ENCODE data around the gene BIVM. TPM values are rescaled to one million over a fixed set of nuclear protein-coding genes. Genes with fewer than 3 reads are reported as not detected.

The BIVM gene
- polyA plus RNA-seq, 2 donors: 4.4 to 8.3 TPM

DNA sequence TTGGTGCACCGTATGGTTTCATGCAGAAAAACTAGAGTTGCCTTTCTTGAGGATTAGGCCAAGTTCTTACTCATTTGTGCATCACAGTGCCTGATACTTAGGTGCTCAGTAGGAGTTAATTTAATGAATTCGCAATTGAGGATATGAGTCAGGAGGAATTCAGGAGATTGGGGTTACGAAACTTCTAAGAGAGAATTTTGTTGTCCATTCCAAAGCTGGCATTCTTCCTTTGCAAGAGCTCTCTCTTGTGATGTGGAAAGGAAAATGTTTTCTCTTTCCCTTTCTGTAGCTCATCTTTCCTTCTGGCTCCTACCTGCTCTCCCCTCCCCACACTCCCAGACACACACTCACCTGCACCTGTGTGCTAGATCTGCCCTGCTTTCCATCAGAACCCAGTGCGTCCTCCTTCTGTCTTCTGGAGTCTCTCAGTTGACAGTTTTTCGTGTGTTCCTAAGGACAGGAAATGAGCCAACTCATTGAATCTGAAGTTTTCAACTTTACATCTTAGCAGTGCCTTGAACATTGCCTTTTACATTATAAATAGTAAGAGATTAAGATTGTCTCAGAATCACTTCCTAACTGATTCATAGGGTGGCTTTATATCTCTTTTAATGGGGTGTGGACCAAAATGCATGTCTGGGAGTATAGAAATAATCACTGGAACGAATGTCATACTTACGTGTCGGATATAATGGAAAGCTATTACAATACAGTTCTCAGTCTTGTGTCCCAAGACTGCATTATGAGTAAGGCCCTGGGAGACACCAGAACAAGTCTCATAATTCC lies 27.2 kb downstream of the BIVM start:
- Histone ChIP-seq H3K36me3 (ENCODE audit: control insufficient read depth in 2 of 2, insufficient read depth in 2 of 2, low read length in 1 of 2) (peaks cover 2 to 13% of the 10 kb centered on the region in 2 donors), H3K27ac (ENCODE audit: low read depth in 2 of 2, low read length in 1 of 2) (peak overlapping the region in 1 of 2 donors; percentile 1), H3K9me3 (ENCODE audit: control insufficient read depth in 2 of 2, insufficient read depth in 1 of 2, low read depth in 1 of 2, low read length in 1 of 2) (no peaks in the 10 kb centered on the region), H3K4me1 (ENCODE audit: control insufficient read depth in 2 of 2, insufficient read depth in 2 of 2, low read length in 1 of 2) (no peaks in the 10 kb centered on the region), H3K27me3 (ENCODE audit: control insufficient read depth in 1 of 2, insufficient read depth in 2 of 2, low read length in 2 of 2) (no peaks in the 10 kb centered on the region), H3K4me3 (ENCODE audit: low read depth in 1 of 2, low read length in 2 of 2) (no peak overlapping the region)
- 69 to 72% methylated on average over 8 of the region's 8 CpGs for WGBS, 2 donors

- no peak overlapping the region for H3K27ac ChIP-seq (ENCODE audit: low read depth in 2 of 2, low read length in 1 of 2)
- no peaks in the 10 kb centered on the region for H3K27me3 ChIP-seq (ENCODE audit: control insufficient read depth in 1 of 2, insufficient read depth in 2 of 2, low read length in 2 of 2)
- H3K4me3 ChIP-seq (ENCODE audit: low read depth in 1 of 2, low read length in 2 of 2): no peak overlapping the region
- peaks cover 0 to 9% of the 10 kb centered on the region in 2 donors for H3K36me3 ChIP-seq (ENCODE audit: control insufficient read depth in 2 of 2, insufficient read depth in 2 of 2, low read length in 1 of 2)
- no peaks in the 10 kb centered on the region for H3K9me3 ChIP-seq (ENCODE audit: control insufficient read depth in 2 of 2, insufficient read depth in 1 of 2, low read depth in 1 of 2, low read length in 1 of 2)
- no peaks in the 10 kb centered on the region for H3K4me1 ChIP-seq (ENCODE audit: control insufficient read depth in 2 of 2, insufficient read depth in 2 of 2, low read length in 1 of 2)
- WGBS, 2 donors: 43% methylated on average over 4 of the region's 4 CpGs
Observed at GRCh38 chr13:102830646-102831045, 31.7 kb downstream of the BIVM start.

DNA sequence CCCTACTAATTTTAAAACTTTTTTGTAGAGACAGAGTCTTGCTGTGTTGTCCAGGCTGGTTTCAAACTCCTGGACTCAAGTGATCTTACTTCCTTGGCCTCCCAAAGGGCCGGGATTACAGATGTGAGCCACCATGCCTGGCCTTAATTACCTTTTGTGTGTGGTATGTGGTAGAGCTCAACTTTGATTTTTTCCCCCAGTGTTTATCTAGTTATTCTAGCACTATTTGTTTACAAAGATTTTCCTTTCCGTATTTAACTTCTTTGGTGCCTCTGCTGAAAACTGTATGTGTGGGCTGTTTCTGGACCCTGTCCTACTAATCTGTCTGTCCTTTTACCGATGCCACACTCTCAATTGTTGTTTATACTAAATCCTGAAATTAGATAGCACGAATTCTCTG lies 37.6 kb downstream of the BIVM start:
- Histone ChIP-seq H3K4me1 (ENCODE audit: control insufficient read depth in 2 of 2, insufficient read depth in 2 of 2, low read length in 1 of 2) (no peaks in the 10 kb centered on the region), H3K27ac (ENCODE audit: low read depth in 2 of 2, low read length in 1 of 2) (no peak overlapping the region), H3K36me3 (ENCODE audit: control insufficient read depth in 2 of 2, insufficient read depth in 2 of 2, low read length in 1 of 2) (peaks cover 0 to 3% of the 10 kb centered on the region in 2 donors), H3K4me3 (ENCODE audit: low read depth in 1 of 2, low read length in 2 of 2) (no peak overlapping the region), H3K9me3 (ENCODE audit: control insufficient read depth in 2 of 2, insufficient read depth in 1 of 2, low read depth in 1 of 2, low read length in 1 of 2) (no peaks in the 10 kb centered on the region), H3K27me3 (ENCODE audit: control insufficient read depth in 1 of 2, insufficient read depth in 2 of 2, low read length in 2 of 2) (no peaks in the 10 kb centered on the region)
- WGBS, 2 donors: 94 to 97% methylated on average over 4 of the region's 4 CpGs

DNA sequence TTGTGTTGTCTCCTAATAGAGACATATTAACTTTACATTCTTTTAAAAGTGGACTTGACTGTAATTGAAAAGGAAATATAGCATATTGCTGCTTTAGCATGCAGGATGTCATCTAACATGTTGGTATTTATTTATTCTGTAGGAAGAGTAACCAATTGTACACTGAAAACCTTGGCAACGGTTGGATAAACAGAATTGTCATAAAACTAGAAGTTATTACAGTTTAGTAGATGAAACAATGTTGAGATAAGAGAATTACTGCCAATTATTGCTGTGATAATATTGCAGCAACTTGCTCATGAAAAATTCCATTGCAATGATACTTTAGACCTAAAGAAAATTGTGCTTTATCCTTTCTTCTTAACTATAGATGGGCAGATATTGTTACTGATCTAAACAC lies 39.4 kb downstream of the BIVM start:
- peaks cover 0 to 3% of the 10 kb centered on the region in 2 donors for H3K36me3 ChIP-seq (ENCODE audit: control insufficient read depth in 2 of 2, insufficient read depth in 2 of 2, low read length in 1 of 2)
- no peaks in the 10 kb centered on the region for H3K27me3 ChIP-seq (ENCODE audit: control insufficient read depth in 1 of 2, insufficient read depth in 2 of 2, low read length in 2 of 2)
- WGBS, 2 donors: 73 to 78% methylated on average over 1 of the region's 1 CpG
- no peak overlapping the region for H3K27ac ChIP-seq (ENCODE audit: low read depth in 2 of 2, low read length in 1 of 2)
- H3K4me3 ChIP-seq (ENCODE audit: low read depth in 1 of 2, low read length in 2 of 2): no peak overlapping the region
- H3K9me3 ChIP-seq (ENCODE audit: control insufficient read depth in 2 of 2, insufficient read depth in 1 of 2, low read depth in 1 of 2, low read length in 1 of 2): no peaks in the 10 kb centered on the region
- H3K4me1 ChIP-seq (ENCODE audit: control insufficient read depth in 2 of 2, insufficient read depth in 2 of 2, low read length in 1 of 2): no peaks in the 10 kb centered on the region

- 47 to 48% methylated on average over 4 of the region's 4 CpGs for WGBS, 2 donors
- Histone ChIP-seq H3K36me3 (ENCODE audit: control insufficient read depth in 2 of 2, insufficient read depth in 2 of 2, low read length in 1 of 2) (peaks cover 0 to 3% of the 10 kb centered on the region in 2 donors), H3K27me3 (ENCODE audit: control insufficient read depth in 1 of 2, insufficient read depth in 2 of 2, low read length in 2 of 2) (no peaks in the 10 kb centered on the region), H3K9me3 (ENCODE audit: control insufficient read depth in 2 of 2, insufficient read depth in 1 of 2, low read depth in 1 of 2, low read length in 1 of 2) (no peaks in the 10 kb centered on the region), H3K4me3 (ENCODE audit: low read depth in 1 of 2, low read length in 2 of 2) (no peak overlapping the region), H3K4me1 (ENCODE audit: control insufficient read depth in 2 of 2, insufficient read depth in 2 of 2, low read length in 1 of 2) (no peaks in the 10 kb centered on the region), H3K27ac (ENCODE audit: low read depth in 2 of 2, low read length in 1 of 2) (no peak overlapping the region)
Observed at GRCh38 chr13:102838982-102839381, 40.1 kb downstream of the BIVM start.

DNA sequence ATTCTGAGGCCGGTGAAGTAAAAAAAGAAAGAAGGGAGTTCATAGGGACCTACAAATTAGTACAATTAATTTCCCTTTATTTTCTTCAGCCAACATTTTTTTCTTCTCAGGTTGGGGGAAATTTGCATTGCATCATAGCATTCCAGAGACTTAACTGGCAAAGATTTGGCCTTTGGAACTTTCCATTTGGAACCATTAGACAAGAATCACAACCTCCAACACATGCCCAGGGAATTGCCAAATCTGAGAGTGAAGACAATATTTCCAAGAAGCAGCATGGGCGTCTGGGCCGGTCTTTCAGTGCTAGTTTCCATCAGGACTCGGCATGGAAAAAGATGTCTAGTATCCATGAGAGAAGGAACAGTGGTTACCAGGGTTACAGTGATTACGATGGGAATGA lies 40.5 kb downstream of the BIVM start:
- no peaks in the 10 kb centered on the region for H3K9me3 ChIP-seq (ENCODE audit: control insufficient read depth in 2 of 2, insufficient read depth in 1 of 2, low read depth in 1 of 2, low read length in 1 of 2)
- 86 to 87% methylated on average over 5 of the region's 5 CpGs for WGBS, 2 donors
- H3K36me3 ChIP-seq (ENCODE audit: control insufficient read depth in 2 of 2, insufficient read depth in 2 of 2, low read length in 1 of 2): peaks cover 0 to 3% of the 10 kb centered on the region in 2 donors
- no peaks in the 10 kb centered on the region for H3K27me3 ChIP-seq (ENCODE audit: control insufficient read depth in 1 of 2, insufficient read depth in 2 of 2, low read length in 2 of 2)
- H3K4me1 ChIP-seq (ENCODE audit: control insufficient read depth in 2 of 2, insufficient read depth in 2 of 2, low read length in 1 of 2): no peaks in the 10 kb centered on the region
- H3K4me3 ChIP-seq (ENCODE audit: low read depth in 1 of 2, low read length in 2 of 2): no peak overlapping the region
- no peak overlapping the region for H3K27ac ChIP-seq (ENCODE audit: low read depth in 2 of 2, low read length in 1 of 2)

DNA sequence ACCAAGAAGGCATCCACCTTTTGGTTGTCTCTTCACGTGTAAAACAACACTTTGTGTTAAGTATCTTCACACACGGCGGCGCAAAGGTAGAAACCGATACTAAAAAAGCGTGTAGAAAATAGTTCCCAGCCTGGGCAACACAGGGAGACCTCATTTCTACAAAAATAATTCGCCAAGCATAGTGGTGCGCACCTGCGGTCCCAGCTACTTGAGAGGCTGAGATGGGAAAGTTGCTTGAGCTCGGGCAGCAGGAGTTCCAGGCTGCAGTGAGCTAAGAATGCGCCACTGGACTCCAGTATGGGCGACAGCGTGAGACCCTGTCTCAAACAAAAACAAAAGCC lies 46.3 kb downstream of the BIVM start:
- Histone ChIP-seq H3K9me3 (ENCODE audit: control insufficient read depth in 2 of 2, insufficient read depth in 1 of 2, low read depth in 1 of 2, low read length in 1 of 2) (no peaks in the 10 kb centered on the region), H3K4me3 (ENCODE audit: low read depth in 1 of 2, low read length in 2 of 2) (peak overlapping the region; percentile 91 to 93), H3K27ac (ENCODE audit: low read depth in 2 of 2, low read length in 1 of 2) (peak overlapping the region; percentile 99), H3K4me1 (ENCODE audit: control insufficient read depth in 2 of 2, insufficient read depth in 2 of 2, low read length in 1 of 2) (no peaks in the 10 kb centered on the region), H3K27me3 (ENCODE audit: control insufficient read depth in 1 of 2, insufficient read depth in 2 of 2, low read length in 2 of 2) (no peaks in the 10 kb centered on the region), H3K36me3 (ENCODE audit: control insufficient read depth in 2 of 2, insufficient read depth in 2 of 2, low read length in 1 of 2) (no peaks in the 10 kb centered on the region)
- 2 to 3% methylated on average over 13 of the region's 13 CpGs for WGBS, 2 donors

DNA sequence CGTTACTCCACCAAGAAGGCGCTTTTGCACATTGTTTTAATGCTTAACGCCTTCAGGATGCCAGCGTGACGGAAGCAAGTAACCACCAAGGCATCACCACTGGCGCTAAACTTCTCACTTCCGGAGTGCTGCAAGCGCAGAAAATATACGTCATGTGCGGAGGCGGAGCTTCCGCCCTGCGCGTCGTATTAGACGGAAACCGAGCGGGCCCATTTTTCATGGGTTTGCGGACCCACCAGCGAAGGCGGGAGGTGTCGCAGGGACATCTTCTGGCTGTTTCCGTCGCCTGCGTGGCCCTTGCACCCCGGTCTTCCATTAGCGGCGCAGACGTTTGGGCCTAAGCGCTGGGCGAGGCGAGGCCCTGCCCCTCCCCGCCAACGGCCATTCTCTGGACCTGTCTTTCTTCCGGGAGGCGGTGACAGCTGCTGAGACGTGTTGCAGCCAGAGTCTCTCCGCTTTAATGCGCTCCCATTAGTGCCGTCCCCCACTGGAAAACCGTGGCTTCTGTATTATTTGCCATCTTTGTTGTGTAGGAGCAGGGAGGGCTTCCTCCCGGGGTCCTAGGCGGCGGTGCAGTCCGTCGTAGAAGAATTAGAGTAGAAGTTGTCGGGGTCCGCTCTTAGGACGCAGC lies 46.8 kb downstream of the BIVM start, which contains the start of gene ERCC5:
ERCC5 (plus strand) TSS at position 403 of the 631 bp plus-strand sequence. CDS start 235 bp downstream, outside the sequence.
- Histone ChIP-seq H3K4me1 (ENCODE audit: control insufficient read depth in 2 of 2, insufficient read depth in 2 of 2, low read length in 1 of 2) (no peaks in the 10 kb centered on the region), H3K27me3 (ENCODE audit: control insufficient read depth in 1 of 2, insufficient read depth in 2 of 2, low read length in 2 of 2) (no peaks in the 10 kb centered on the region), H3K9me3 (ENCODE audit: control insufficient read depth in 2 of 2, insufficient read depth in 1 of 2, low read depth in 1 of 2, low read length in 1 of 2) (no peaks in the 10 kb centered on the region), H3K4me3 (ENCODE audit: low read depth in 1 of 2, low read length in 2 of 2) (peak within 1 kb of the TSS; percentile 91 to 93), H3K36me3 (ENCODE audit: control insufficient read depth in 2 of 2, insufficient read depth in 2 of 2, low read length in 1 of 2) (no peaks in the 10 kb centered on the region), H3K27ac (ENCODE audit: low read depth in 2 of 2, low read length in 1 of 2) (peak within 1 kb of the TSS; percentile 99)
- 1% methylated on average over 49 of the region's 49 CpGs for WGBS, 2 donors

GRCh38 chr13:102846261-102847015 lies 47.5 kb downstream of the BIVM start:
- 0% methylated on average over 31 of the region's 31 CpGs for WGBS, 2 donors
- Histone ChIP-seq H3K27me3 (ENCODE audit: control insufficient read depth in 1 of 2, insufficient read depth in 2 of 2, low read length in 2 of 2) (no peaks in the 10 kb centered on the region), H3K27ac (ENCODE audit: low read depth in 2 of 2, low read length in 1 of 2) (peak overlapping the region; percentile 99), H3K4me1 (ENCODE audit: control insufficient read depth in 2 of 2, insufficient read depth in 2 of 2, low read length in 1 of 2) (no peaks in the 10 kb centered on the region), H3K9me3 (ENCODE audit: control insufficient read depth in 2 of 2, insufficient read depth in 1 of 2, low read depth in 1 of 2, low read length in 1 of 2) (no peaks in the 10 kb centered on the region), H3K36me3 (ENCODE audit: control insufficient read depth in 2 of 2, insufficient read depth in 2 of 2, low read length in 1 of 2) (no peaks in the 10 kb centered on the region), H3K4me3 (ENCODE audit: low read depth in 1 of 2, low read length in 2 of 2) (peak overlapping the region; percentile 91 to 93)

Data from esophagus (tissue), 2 donors.